ENCODE measurements around the gene MYO10. TPM values are rescaled to one million over a fixed set of nuclear protein-coding genes. Genes with fewer than 3 reads are reported as not detected.

The MYO10 gene
- total and polyA plus RNA-seq, 2 of the 8 experiments (the other 6 are each of a cell fraction or from before 2014, with no cell fraction given), result 21.5 to 107 TPM

- TF ChIP-seq GABPA (IDR thresholded peaks at IDR 0.05; ENCODE audit: borderline replicate concordance, insufficient read depth, low read length) (no peak), SIN3A (conservative IDR thresholded peaks at IDR 0.05 in 1 of 2, IDR thresholded peaks at IDR 0.05 in 1 of 2; ENCODE audit: low read depth in 1 of 2, low read length in 2 of 2) (no peak), CHD1 (IDR thresholded peaks at IDR 0.05; ENCODE audit: low read depth, low read length) (no peak), CEBPB (IDR thresholded peaks at IDR 0.05; ENCODE audit: low read depth, low read length) (no peak)
These were observed 158.7 kb downstream of the MYO10 start (continued) for GRCh38 chr5:16777432-16777831.
